Activated T-helper 17 cell treated with anti-CD3 and anti-CD28 coated beads, Interleukin-2, amount 50 U/mL, for 72 hours (primary cell): Measurements from ENCODE around the gene SPACA1. TPM values are rescaled to one million over a fixed set of nuclear protein-coding genes. Genes with fewer than 3 reads are reported as not detected.
A peak's percentile ranks its signal among the peaks of the same experiment; 100 is the strongest.
"Not testable (repeated sequence)": the region's sequence is repeated elsewhere in the genome, so short reads cannot be mapped to it uniquely, and the experiment has no call there.

ENCODE experiments used
- ATAC-seq: fragments of 150-1000 bp; cut with Tn5 transposase; replicated peaks from 2 replicates; pipeline ENCODE4 v1.10.0; 2021; ENCODE audit warnings: mild to moderate bottlenecking, moderate library complexity
- H3K27ac Mint-ChIP-seq: one replicate; pipeline ENCODE4 v1.8.0; 2022; ENCODE audit warnings: mixed read lengths
- H3K27me3 Mint-ChIP-seq: one replicate; pipeline ENCODE4 v1.8.0; 2022; ENCODE audit warnings: mixed read lengths
- H3K36me3 Mint-ChIP-seq: one replicate; pipeline ENCODE4 v1.8.0; 2022; ENCODE audit warnings: low read depth, mild to moderate bottlenecking, mixed read lengths
- H3K4me1 Mint-ChIP-seq: one replicate; pipeline ENCODE4 v1.8.0; 2022; ENCODE audit warnings: mixed read lengths
- H3K4me3 Mint-ChIP-seq: one replicate; pipeline ENCODE4 v1.8.0; 2022; ENCODE audit warnings: mild to moderate bottlenecking, mixed read lengths
- H3K9me3 Mint-ChIP-seq: one replicate; pipeline ENCODE4 v1.8.0; 2022; ENCODE audit warnings: mixed read lengths
- total RNA-seq, 2 donors: library from RNA; stranded (reverse); gene quantifications; one replicate each; pipeline ENCODE4 v1.2.3, GENCODE V29; 2022

SPACA1 gene
- total RNA-seq = not detected

- ATAC-seq = no peak
- H3K4me1 Mint-ChIP-seq = no peaks in the 10 kb centered on the region
- no peak within 1 kb of the TSS for H3K4me3 Mint-ChIP-seq
- H3K36me3 Mint-ChIP-seq = no peaks in the 10 kb centered on the region
- no peaks in the 10 kb centered on the region for H3K9me3 Mint-ChIP-seq
- peaks cover 4% of the 10 kb centered on the region for H3K27me3 Mint-ChIP-seq
- no peak within 1 kb of the TSS for H3K27ac Mint-ChIP-seq
These were observed at the start of gene SPACA1 for GRCh38 chr6:88047510-88048150. Gene SPACA1, plus strand, starts transcription at chr6:88047841. Its CDS starts 65 bp downstream, at chr6:88047906.

- Mint-ChIP-seq H3K36me3 (no peaks in the 10 kb centered on the region), H3K4me3 (no peak overlapping the region), H3K9me3 (peaks cover 3% of the 10 kb centered on the region), H3K27ac (no peak overlapping the region), H3K4me1 (no peaks in the 10 kb centered on the region), H3K27me3 (peaks cover 24% of the 10 kb centered on the region)
- no peak for ATAC-seq
These were observed 46.9 kb upstream of the SPACA1 start for GRCh38 chr6:88000713-88001112.

GRCh38 chr6:88001279-88001678 is 46.4 kb upstream of the SPACA1 start:
- not testable (repeated sequence) for H3K36me3 Mint-ChIP-seq, H3K27ac Mint-ChIP-seq, ATAC-seq, H3K9me3 Mint-ChIP-seq, H3K4me3 Mint-ChIP-seq, H3K4me1 Mint-ChIP-seq
- H3K27me3 Mint-ChIP-seq = peaks cover 27% of the 10 kb centered on the region

GRCh38 chr6:88004707-88005106 is 42.9 kb upstream of the SPACA1 start:
- Mint-ChIP-seq H3K4me1 (no peaks in the 10 kb centered on the region), H3K27ac (no peak overlapping the region), H3K27me3 (peaks cover 31% of the 10 kb centered on the region), H3K9me3 (peaks cover 3% of the 10 kb centered on the region), H3K36me3 (no peaks in the 10 kb centered on the region), H3K4me3 (no peak overlapping the region)
- no peak for ATAC-seq

GRCh38 chr6:88006557-88006956 is 41.1 kb upstream of the SPACA1 start:
- H3K27ac Mint-ChIP-seq = no peak overlapping the region
- H3K27me3 Mint-ChIP-seq = peaks cover 22% of the 10 kb centered on the region
- H3K36me3 Mint-ChIP-seq = no peaks in the 10 kb centered on the region
- H3K4me1 Mint-ChIP-seq = no peaks in the 10 kb centered on the region
- H3K9me3 Mint-ChIP-seq = peaks cover 3% of the 10 kb centered on the region
- H3K4me3 Mint-ChIP-seq = no peak overlapping the region
- ATAC-seq = no peak

GRCh38 chr6:88008411-88008810 is 39.2 kb upstream of the SPACA1 start:
- ATAC-seq = no peak
- Mint-ChIP-seq H3K27ac (no peak overlapping the region), H3K4me1 (peaks cover 16% of the 10 kb centered on the region)

GRCh38 chr6:88008831-88009231 is 38.8 kb upstream of the SPACA1 start:
- H3K27me3 Mint-ChIP-seq = peaks cover 12% of the 10 kb centered on the region
- H3K4me1 Mint-ChIP-seq = peaks cover 18% of the 10 kb centered on the region
- H3K4me3 Mint-ChIP-seq = no peak overlapping the region
- ATAC-seq = no peak
- no peak overlapping the region for H3K27ac Mint-ChIP-seq
- H3K9me3 Mint-ChIP-seq = no peaks in the 10 kb centered on the region
- no peaks in the 10 kb centered on the region for H3K36me3 Mint-ChIP-seq

More at GRCh38 chr6:88008411-88008810, 39.2 kb upstream of the SPACA1 start:
- H3K4me3 Mint-ChIP-seq = no peak overlapping the region
- no peaks in the 10 kb centered on the region for H3K36me3 Mint-ChIP-seq
- H3K9me3 Mint-ChIP-seq = peaks cover under 1% of the 10 kb centered on the region
- peaks cover 12% of the 10 kb centered on the region for H3K27me3 Mint-ChIP-seq

- peak overlapping the region; percentile 46 for H3K27ac Mint-ChIP-seq
- ATAC-seq = peak; percentile 79
These were observed 34.6 kb upstream of the SPACA1 start for GRCh38 chr6:88013015-88013414.

GRCh38 chr6:88013554-88013953 is 34.1 kb upstream of the SPACA1 start:
- no peak for ATAC-seq
- H3K27ac Mint-ChIP-seq = peak overlapping the region; percentile 46
- no peaks in the 10 kb centered on the region for H3K27me3 Mint-ChIP-seq
- peaks cover 18% of the 10 kb centered on the region for H3K4me1 Mint-ChIP-seq
- no peaks in the 10 kb centered on the region for H3K36me3 Mint-ChIP-seq
- peak overlapping the region; percentile 53 for H3K4me3 Mint-ChIP-seq
- H3K9me3 Mint-ChIP-seq = no peaks in the 10 kb centered on the region

More at GRCh38 chr6:88013015-88013414, 34.6 kb upstream of the SPACA1 start:
- Mint-ChIP-seq H3K36me3 (no peaks in the 10 kb centered on the region), H3K9me3 (no peaks in the 10 kb centered on the region), H3K4me1 (peaks cover 18% of the 10 kb centered on the region), H3K27me3 (peaks cover 3% of the 10 kb centered on the region), H3K4me3 (peak overlapping the region; percentile 53)

GRCh38 chr6:88020439-88020838 is 27.2 kb upstream of the SPACA1 start:
- Mint-ChIP-seq H3K4me1 (no peaks in the 10 kb centered on the region), H3K9me3 (no peaks in the 10 kb centered on the region), H3K27ac (no peak overlapping the region), H3K27me3 (peaks cover 4% of the 10 kb centered on the region), H3K4me3 (no peak overlapping the region), H3K36me3 (no peaks in the 10 kb centered on the region)
- ATAC-seq = no peak

GRCh38 chr6:88024696-88025095 is 22.9 kb upstream of the SPACA1 start:
- ATAC-seq = no peak
- no peak overlapping the region for H3K4me3 Mint-ChIP-seq
- no peaks in the 10 kb centered on the region for H3K36me3 Mint-ChIP-seq
- H3K27ac Mint-ChIP-seq = no peak overlapping the region
- H3K9me3 Mint-ChIP-seq = peaks cover 8% of the 10 kb centered on the region
- peaks cover 13% of the 10 kb centered on the region for H3K27me3 Mint-ChIP-seq
- H3K4me1 Mint-ChIP-seq = no peaks in the 10 kb centered on the region

- H3K27me3 Mint-ChIP-seq = peaks cover 14% of the 10 kb centered on the region
- H3K4me1 Mint-ChIP-seq = no peaks in the 10 kb centered on the region
- no peaks in the 10 kb centered on the region for H3K36me3 Mint-ChIP-seq
- no peak overlapping the region for H3K27ac Mint-ChIP-seq
- ATAC-seq = no peak
- H3K9me3 Mint-ChIP-seq = peaks cover 27% of the 10 kb centered on the region
- no peak overlapping the region for H3K4me3 Mint-ChIP-seq
These were observed 16.1 kb upstream of the SPACA1 start for GRCh38 chr6:88031550-88031949.

GRCh38 chr6:88044530-88044929 is 3.1 kb upstream of the SPACA1 start:
- H3K36me3 Mint-ChIP-seq = no peaks in the 10 kb centered on the region
- no peak for ATAC-seq
- H3K9me3 Mint-ChIP-seq = no peaks in the 10 kb centered on the region
- H3K4me1 Mint-ChIP-seq = no peaks in the 10 kb centered on the region
- H3K27ac Mint-ChIP-seq = no peak overlapping the region
- H3K4me3 Mint-ChIP-seq = no peak overlapping the region
- H3K27me3 Mint-ChIP-seq = peaks cover 5% of the 10 kb centered on the region

GRCh38 chr6:88045521-88046136 is 2.0 kb upstream of the SPACA1 start:
- no peaks in the 10 kb centered on the region for H3K9me3 Mint-ChIP-seq
- peaks cover 4% of the 10 kb centered on the region for H3K27me3 Mint-ChIP-seq
- no peak overlapping the region for H3K4me3 Mint-ChIP-seq
- no peak overlapping the region for H3K27ac Mint-ChIP-seq
- no peaks in the 10 kb centered on the region for H3K4me1 Mint-ChIP-seq
- ATAC-seq = no peak
- no peaks in the 10 kb centered on the region for H3K36me3 Mint-ChIP-seq

- Mint-ChIP-seq H3K4me3 (no peak overlapping the region), H3K9me3 (no peaks in the 10 kb centered on the region), H3K4me1 (no peaks in the 10 kb centered on the region), H3K27ac (no peak overlapping the region), H3K27me3 (peaks cover 4% of the 10 kb centered on the region), H3K36me3 (no peaks in the 10 kb centered on the region)
- no peak for ATAC-seq
These were observed 937 bp downstream of the SPACA1 start for GRCh38 chr6:88048578-88048977.
